ENCODE results near the gene SLC35F3.
"Not testable (repeated sequence)": the region's sequence is repeated elsewhere in the genome, so short reads cannot be mapped to it uniquely, and the experiment has no call there.

Gene SLC35F3

DNA sequence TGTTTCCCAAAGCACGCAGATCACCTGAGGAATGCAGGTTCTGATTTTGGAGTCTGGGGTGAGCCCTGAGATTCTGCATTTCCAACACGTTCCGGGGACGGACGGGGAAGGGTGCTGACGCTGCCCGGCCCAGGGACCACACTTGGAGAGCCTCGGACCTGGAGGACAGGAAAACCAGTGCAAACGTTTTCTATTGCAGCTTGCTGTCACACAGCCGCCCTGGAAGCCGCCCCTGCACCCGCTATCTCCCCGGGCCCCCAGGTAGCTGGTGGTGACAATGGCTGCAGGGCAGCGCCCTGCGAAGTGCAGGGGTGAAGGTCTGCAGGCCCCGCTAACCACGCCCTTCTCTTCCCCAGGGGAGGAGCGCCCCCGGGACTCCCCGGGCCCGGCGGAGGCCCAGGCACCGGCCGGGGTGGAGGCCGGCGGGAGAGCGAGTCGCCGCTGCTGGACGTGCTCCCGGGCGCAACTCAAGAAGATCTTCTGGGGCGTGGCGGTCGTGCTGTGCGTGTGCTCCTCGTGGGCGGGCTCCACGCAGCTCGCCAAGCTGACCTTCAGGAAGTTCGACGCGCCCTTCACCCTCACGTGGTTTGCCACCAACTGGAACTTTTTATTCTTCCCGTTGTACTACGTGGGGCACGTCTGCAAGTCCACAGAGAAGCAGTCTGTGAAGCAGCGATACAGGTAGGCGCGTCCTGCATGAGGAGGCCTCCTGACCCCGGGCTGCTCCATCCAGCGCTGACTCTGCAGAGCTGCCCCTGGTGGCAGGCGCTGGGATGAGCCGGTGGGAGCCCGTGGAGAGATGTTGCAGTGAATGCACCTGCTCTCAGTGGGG, 326.8 kb downstream of the SLC35F3 start:
- DNase-seq: peak; percentile 24

DNA sequence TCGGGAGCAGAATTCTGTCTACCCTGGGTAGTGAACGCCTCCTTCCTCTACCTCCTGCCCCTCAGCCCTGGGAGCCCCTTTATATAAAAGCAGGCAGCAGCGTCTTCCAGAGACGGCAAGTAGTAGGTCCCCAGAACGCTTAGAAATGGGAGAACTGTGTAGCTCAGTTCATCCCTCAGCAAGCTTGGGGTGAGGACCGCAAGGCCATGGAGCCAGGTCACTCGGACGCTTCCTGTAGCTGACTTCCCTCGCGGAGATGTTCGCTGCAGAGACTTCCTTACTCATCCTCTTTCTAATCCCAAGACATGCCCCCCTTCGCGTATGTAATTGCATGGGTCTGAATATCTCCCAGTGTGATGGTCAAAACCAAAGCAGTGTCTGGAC, 327.4 kb downstream of the SLC35F3 start:
- no peak for DNase-seq

DNA sequence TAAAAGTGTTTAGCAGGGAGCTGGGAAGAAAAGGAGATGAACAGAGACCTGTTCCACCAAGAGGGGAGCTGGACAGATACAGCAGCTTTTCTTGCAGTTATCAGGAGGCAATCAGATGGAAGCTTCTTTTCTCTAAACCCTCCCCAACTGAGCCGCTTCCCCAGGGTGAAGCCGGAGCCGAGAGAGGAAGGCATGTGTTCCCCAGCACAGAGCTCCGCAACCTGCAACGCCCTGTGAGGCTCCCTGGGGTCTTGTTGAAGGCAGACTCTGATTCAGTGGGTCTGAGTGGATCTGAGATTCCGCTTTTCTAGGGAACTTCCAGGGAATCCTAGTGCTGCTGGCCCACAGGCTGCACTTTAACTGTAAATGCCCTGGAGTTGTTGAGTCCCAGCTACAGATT, 329.7 kb downstream of the SLC35F3 start:
- DNase-seq: no peak

GRCh38 chr1:234235434-234235881, 331.0 kb downstream of the SLC35F3 start:
- DNase-seq: no peak

DNA sequence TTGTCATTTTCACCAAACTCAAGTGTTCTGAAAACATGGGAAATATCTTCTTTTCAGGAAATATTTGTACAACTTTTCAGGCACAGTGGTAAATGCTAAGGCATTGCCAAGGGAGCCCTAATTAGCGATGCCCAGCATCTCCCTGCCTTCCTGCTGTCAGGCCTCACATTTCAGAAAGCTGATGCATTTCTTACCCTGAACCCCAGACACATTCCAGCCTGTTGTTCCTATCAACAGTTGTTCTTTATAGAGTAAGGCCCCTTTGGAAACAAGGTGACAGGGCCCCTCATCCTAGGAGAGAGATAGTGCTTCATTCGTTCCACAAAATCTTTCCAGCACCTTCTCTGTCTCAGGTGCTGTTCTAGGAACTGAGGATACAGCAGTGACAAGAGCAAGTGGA, 332.9 kb downstream of the SLC35F3 start:
- no peak for DNase-seq

- DNase-seq: no peak
Observed at GRCh38 chr1:234238060-234238459, 333.6 kb downstream of the SLC35F3 start.

DNA sequence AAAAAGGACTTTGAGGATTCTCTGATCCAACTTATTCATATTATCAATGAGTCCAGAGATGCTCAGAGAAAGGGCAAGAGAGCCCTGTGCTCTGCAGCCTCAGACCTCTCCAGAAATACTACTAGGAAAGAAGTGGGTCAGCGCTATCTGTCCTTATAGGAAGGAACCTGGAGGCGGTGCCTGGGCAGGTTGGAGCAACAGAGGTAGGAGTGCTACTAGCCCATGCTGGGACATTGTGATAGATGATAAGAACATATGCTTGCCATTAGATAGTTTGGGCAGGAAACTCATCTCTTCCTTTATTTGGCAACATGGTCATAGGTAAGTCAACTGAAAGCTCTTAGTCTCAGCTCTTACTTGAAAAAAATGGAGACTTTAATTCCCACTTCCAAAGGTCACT, 335.0 kb downstream of the SLC35F3 start:
- DNase-seq: no peak

GRCh38 chr1:234239936-234240335, 335.5 kb downstream of the SLC35F3 start:
- no peak for DNase-seq

DNA sequence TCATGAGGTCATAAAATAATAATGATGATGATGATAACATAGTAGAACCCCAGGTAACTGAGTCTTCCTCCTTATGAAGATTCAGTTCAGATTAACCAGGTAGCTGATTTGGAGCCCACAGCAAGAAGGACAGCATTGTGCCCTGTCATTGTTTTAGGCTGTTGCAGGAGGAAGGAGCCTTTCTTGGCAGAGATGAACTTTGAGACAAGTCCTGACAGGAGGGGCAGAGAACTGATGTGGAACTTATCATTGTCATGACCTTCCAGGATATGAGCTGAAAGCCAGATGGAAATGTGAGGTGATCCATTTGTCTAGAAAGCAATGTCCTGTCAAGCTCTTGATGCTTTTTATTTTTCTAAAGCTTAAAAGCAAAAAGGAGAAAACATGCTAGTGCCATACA, 336.2 kb downstream of the SLC35F3 start:
- DNase-seq: no peak

- DNase-seq: no peak
Observed at GRCh38 chr1:234241941-234242490, 337.5 kb downstream of the SLC35F3 start.

DNA sequence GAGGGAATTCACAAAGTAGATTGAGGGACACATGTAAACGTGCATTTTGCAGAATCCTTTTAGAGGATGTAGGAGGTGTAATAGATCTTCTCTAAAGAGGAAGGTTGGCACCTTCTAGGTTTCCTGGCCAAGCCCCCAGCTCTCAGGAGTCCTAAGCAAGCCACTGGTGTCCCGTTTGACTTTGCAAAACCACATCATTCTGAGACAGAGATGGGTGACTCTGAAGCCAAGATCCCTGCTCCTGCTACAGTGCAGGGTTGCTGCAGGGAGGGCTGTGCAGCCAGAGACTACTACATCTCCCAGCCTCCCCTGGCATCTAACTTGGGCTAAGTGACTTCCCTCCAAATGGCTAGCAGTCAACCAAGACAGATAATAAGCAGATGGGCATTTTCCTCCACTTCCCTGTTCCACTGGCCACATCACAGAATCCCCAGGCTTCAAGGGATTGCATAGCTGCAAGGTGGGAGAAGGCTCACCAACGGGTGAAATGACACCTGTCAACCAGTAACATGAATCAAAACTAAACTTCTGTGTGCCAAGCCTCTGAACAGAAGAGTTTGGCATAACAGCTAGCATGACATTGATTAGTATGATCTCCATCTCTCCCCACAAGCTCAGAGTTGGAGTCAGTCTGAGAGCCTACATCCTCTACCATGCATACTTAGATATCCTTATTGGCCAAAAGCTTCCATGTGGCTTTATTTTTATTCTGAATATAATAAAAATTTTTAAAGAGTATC, 339.2 kb downstream of the SLC35F3 start:
- DNase-seq: peak; percentile 67

GRCh38 chr1:234244482-234244881, 340.0 kb downstream of the SLC35F3 start:
- peak; percentile 45 for DNase-seq

DNA sequence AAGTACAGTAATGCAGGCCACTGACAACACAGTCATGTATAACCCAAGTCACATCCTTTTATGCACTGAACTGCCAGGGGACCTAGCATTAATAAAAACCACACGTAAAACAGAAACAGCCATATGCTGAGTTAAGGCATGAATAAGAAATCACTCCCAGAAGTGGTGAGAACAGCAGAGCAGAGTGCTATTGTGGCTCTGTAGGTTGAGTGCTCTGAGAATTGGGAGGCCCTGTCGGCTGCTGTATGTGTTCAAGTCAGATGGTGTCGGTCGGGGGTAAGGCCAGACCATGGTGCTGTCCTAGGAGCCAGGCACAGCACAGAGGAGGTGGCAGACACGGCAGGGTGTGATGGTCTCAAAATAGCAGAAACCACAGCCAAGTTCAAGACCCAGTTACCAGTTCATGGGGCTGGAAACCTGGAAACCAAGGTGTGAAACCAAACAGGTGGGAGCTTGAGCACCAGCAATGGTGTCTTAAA, 342.2 kb downstream of the SLC35F3 start:
- peak; percentile 71 for DNase-seq

DNA sequence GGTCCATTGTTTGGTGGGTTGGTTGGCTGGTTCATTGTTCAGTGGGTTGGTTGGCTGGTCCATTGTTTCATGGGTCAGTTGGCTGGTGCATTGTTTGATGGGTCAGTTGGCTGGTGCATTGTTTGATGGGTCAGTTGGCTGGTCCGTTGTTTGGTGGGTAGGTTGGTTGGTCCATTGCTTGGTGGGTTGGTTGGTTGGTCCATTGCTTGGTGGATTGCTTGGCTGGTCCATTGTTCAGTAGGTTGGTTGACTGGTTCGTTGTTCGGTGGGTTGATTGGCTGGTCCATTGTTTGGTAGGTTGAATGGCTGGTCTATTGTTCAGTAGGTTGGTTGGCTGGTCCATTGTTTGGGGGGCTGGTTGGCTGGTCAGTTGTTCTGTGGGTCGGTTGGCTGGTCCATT, 343.3 kb downstream of the SLC35F3 start:
- not testable (repeated sequence) for DNase-seq

GRCh38 chr1:234250747-234251146, 346.3 kb downstream of the SLC35F3 start:
- no peak for DNase-seq

GRCh38 chr1:234253732-234254131, 349.3 kb downstream of the SLC35F3 start:
- DNase-seq: no peak

DNA sequence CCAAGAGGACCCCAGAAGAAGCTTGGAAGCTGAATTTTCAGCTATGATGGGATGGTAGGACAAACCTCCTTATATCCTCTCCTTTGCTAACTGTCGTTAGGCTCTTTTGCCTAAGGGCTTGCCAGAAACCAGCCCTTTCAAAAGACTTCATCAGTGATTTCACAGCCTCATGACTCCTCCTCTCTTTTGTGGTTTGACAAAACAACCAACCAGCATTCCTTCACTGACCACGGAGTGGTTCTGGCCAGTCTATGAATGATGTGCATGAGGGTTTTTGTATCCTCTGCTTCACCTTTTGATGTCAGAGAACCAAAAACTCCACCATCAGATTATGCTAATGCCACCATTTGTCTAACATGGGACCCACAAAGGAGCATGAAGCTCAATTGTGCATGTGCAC, 351.9 kb downstream of the SLC35F3 start:
- DNase-seq: no peak

DNA sequence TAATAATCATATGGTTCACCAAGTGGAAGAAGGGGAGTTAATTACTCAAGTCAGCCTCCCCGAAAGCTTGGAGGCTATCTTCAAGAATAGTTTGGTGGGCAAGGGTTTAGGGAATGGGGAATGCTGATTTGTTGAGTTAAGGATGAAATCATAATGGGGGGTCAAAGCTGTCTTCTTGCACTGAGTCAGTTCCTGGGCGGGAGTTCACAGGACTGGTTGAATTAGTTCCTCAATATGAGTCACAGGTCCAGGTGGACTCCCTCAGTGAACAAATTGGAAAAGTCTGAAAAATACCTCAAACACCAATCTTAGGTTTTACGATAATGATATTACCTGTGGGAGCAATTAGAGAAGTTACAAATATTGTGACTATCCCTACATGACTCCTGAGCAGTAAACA, 353.6 kb downstream of the SLC35F3 start:
- DNase-seq: no peak

DNA sequence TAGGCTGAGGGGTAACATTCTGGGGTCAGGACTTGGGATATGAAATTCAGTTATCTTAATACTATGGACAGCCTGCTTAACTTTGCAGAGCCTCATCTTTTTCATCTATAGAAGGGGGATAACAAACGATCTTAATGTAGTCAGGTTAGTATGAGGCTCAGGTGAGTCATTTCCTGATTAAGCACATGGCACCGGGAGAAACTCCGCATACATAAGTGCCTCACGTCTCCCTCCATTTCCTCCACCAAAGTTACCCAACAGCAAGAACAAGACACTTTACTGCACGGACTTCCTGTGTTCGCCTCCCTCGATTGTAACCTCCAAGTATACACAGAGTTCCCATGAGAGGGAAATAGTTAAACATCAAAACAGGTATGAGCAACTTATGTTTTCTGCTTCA, 356.1 kb downstream of the SLC35F3 start:
- peak; percentile 67 for DNase-seq

DNA sequence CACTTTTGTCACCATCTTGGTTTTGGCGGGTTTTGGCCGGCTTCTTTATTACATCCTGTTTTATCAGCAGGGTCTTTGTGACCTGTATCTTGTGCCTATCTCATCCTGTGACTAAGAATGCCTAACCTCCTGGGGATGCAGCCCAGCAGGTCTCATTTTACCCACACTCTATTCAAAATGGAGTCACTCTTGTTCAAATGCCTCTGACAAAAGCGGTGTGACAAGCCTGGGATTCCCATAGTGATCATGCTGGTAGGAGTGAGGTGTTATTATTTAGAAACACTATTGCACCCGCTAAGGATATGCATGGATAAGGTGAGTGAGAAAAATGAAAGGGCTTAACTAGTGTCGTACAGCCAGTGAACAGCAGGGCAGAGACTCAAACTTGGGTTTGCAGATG, 357.1 kb downstream of the SLC35F3 start:
- DNase-seq: no peak

DNA sequence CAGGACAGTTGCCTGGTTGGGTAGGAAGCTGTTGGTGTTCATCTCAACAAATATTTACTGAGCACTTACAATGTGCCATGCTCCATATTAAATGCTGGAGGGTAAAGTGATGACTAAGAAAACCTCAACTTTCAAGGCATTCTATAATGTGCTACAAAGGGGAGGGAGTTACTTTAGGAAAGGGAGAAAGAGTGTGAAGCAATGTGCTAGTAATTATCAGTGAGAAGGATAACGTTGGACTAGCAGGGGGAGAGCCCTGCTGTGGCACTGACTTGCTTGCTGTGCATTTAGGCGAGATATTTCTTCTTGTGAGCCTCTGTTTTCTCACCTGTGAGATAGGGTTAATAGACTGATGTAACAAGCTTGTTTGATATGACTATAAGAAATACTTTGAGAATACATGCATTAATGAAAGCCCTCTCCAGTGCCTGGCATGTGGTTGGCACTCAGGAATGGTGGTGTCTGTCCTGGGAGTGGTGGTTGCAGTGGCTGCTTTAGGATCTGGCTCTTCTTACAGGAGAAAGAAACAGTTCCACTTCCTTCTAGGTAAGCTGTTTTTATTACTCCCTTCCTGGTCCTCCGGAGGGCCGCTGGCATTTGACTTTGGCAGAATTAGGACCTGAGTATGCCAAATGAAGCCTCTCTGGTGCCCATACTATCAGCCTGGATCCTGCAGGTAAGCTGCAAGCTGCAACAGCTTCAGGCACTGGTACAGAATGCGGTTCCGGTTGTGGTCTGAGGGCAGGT, 357.7 kb downstream of the SLC35F3 start:
- no peak for DNase-seq

- DNase-seq: no peak
Observed at GRCh38 chr1:234262754-234263105, 358.3 kb downstream of the SLC35F3 start.

DNA sequence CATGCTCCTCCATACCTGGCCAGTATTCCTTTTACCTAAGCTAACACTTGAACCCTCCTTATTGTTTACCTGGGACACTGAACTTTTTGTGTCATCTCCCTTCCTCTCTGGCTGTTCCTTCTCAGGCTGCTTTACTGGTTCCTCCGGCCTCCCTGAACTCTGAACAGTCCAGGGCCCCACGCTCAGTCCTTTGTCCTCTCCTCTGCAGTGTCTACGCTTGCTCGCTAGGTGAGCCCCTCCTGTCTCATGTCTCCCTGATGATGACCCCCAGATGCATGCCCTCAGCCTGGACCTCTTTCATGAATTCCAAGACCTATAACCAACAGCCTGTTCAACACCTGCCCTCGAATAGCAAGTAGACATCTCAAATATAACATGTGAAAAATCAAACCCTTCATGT, 360.4 kb downstream of the SLC35F3 start:
- no peak for DNase-seq
